T1000 (cell line): ENCODE data around the gene CDAN1.

ENCODE experiments used
- DNase-seq: peaks from one replicate; lab custom pipeline; 2025; ENCODE audit warnings: mixed read lengths; lab: John Stamatoyannopoulos, UW

The CDAN1 gene

DNA sequence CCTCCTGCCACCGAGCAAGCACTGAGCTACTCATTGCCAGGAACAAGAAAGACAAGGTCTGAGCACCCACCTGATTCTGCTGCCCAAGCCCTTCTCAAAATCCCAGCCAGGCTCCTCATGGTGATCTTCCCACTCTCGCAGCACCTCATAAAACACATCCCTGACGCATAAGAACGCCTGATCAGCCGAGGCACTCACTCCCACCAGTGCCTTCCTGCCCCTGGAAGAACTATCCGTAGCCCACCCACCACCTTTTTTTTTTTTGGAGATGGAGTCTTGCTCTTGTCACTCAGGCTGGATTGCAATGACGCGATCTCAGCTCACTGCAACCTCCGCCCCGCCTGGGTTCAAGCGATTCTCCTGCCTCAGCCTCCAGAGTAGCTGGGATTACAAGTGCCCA lies 3.9 kb downstream of the CDAN1 start:
- DNase-seq, result no peak

DNA sequence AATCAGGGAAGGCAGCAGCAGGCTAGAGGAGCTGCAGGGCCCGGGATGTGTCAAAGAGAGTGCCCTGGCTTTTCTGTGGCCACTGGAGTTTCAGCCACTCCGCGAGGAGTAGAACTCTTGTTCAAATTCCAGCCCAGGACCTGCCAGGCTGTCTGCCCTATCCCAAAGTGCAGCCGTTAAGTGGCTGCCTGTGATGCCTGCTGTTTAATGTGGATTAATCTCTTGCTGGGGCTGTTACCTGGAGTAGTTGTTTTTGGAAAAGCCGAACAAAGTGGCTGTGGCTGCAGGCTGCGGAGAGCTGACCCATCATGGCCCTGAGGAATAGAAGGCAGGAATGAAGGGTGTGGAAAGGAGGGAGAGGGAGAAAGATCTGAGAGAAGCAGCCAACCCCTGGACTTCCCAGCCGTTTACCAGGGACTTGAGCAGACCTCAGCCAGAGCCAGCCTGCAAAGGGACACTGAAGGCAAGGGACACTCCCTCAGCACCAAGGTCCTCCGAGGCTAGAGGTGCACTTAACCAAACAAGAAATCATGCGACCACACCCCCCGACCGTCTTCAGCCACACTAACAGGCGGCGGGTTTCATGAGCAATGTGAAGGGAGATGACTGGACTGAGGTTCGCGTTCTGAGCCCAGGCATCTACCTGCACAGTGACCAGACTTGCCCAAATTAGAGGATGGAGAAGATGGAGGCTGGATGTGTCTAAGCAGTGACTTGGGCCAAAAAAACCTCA lies 4.7 kb downstream of the CDAN1 start:
- DNase-seq, result no peak

DNA sequence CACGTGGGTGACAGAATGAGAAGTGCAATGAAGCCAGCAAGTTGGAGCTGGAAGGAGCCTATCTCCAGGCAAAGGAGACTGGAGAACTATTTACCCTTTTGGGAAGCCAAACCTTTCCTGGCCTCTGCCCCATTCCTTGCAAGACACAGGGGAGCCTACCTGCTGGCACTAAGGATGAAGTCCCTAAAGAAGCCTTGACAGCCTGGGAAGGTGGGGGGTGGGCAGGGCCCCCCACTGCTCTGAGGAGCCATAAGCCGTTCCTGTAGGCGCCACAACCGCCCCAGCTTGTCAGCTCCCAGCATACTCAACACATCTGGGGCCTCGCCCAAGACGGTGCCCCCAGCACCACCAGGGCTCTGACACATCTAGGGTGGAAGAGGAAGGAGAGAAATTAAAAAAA lies 5.5 kb downstream of the CDAN1 start:
- no peak for DNase-seq

DNA sequence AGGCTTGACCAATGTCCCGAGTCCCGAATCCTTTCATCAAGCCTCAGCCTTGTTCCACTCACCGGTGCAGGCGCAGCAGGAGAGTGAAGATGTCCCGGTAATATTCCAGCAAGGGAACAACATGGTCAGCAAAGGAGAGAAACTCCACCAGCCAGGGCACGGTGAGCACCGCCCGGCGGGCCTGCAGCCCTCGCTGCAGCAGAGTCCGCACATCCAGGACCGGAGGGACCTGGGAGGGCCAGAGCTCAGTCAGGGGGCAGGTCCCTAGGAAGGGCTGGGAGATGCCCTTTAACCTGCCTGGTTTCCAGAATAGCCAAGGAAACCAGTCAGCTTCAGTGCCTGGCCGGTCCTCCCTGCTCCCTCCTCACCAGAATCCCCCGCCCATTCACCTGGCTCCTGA lies 6.4 kb downstream of the CDAN1 start:
- no peak for DNase-seq

- DNase-seq, result no peak
Measured at GRCh38 chr15:42730135-42730534, 6.8 kb downstream of the CDAN1 start.

GRCh38 chr15:42729409-42729808 lies 7.5 kb downstream of the CDAN1 start:
- no peak for DNase-seq

GRCh38 chr15:42728972-42729371 lies 8.0 kb downstream of the CDAN1 start:
- DNase-seq, result no peak

- DNase-seq, result no peak
Measured at GRCh38 chr15:42728560-42728959, 8.4 kb downstream of the CDAN1 start.

DNA sequence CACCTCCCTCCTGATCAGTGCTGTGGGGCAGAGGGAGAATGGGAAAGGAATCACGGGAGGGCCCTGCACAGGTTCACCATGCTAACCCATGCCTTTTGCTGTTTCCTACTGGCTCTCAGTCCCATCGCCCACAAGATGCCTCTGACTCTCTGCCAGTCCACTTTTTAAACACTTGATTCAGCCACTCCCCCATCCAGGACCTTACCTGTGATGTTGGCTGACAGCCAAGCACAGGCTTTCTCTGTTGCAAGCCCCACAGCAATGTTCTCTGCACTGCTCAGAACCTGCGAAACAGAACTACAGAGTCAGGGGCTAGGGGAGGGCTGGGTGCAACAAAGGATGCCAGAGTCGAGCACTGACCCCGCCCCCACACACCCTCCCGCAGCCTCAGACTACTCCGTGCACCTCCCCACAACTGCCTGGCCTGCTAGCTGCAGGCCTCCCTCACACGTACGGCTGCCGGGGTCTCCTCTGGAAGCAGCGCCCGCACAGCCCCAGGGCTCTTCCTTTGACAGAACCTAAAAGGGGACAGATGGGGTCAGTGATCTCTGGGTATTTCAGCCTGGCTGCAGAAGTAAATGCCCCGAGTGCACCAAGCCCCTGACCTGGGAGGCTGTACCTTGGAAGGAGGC lies 9.1 kb downstream of the CDAN1 start:
- no peak for DNase-seq

- DNase-seq, result no peak
Measured at GRCh38 chr15:42726114-42726513, 10.8 kb downstream of the CDAN1 start.

- no peak for DNase-seq
Measured at GRCh38 chr15:42725331-42725903, 11.5 kb downstream of the CDAN1 start.

- DNase-seq, result no peak
Measured at GRCh38 chr15:42724276-42724675, 12.7 kb downstream of the CDAN1 start.

DNA sequence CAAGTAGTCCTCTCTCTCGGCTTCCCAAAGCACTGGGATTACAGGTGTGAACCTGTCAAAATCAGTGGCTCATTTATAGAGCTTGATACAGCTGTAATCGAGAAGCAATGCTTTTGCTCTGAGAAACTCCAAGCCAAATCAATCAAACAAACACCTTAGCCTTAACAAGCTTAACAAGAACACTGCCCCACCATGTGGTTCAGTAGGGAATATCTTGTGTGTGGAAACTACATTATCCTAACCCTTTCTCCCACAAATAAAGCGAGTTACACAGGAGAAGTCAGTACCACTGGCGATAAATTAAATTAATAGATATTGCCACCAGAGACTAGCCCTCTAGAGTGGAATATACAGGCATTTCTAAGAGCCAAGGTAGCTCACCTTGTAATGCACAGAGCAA lies 13.9 kb downstream of the CDAN1 start:
- no peak for DNase-seq

DNA sequence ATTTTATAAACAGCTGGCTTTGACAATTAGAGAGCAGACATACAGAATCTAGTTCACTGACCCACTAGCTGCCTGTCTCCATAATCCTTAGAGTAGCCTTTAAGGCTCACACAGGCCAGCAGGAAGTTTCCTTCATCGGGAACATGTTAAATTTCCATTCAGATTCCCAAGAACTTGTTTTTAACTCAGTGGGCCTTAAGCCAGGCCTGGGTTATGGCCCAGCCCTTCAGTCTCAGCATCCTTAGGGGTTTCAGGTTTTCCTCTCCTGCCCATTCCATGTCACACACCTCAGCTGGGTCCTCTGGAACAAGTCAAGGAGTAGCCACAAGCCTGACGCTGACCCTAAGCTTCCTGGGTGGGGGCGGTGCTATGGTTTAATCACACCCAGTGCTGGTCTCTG lies 15.0 kb downstream of the CDAN1 start:
- no peak for DNase-seq

- DNase-seq, result no peak
Measured at GRCh38 chr15:42721016-42721415, 15.9 kb downstream of the CDAN1 start.

GRCh38 chr15:42720071-42720470 lies 16.9 kb downstream of the CDAN1 start:
- DNase-seq, result no peak

DNA sequence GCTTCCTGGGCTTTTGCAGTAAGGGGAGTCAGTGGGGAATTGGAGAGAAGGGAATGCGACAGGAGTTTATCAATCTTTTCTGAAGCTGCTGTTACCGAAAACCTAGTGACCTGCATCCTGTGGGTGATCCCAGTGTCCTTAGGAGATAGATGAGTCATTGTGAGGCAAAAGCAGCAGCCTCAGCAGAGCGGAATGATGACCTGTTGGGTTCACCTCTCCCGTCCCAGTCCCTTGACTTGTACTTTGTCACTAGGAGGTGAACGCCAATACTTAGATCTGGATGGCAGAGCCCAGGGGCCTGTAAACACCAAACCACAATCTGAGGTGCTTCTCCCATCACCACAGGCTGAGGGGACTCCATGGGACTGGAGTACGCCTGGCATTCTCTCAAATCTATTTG lies 17.9 kb downstream of the CDAN1 start:
- DNase-seq, result no peak

DNA sequence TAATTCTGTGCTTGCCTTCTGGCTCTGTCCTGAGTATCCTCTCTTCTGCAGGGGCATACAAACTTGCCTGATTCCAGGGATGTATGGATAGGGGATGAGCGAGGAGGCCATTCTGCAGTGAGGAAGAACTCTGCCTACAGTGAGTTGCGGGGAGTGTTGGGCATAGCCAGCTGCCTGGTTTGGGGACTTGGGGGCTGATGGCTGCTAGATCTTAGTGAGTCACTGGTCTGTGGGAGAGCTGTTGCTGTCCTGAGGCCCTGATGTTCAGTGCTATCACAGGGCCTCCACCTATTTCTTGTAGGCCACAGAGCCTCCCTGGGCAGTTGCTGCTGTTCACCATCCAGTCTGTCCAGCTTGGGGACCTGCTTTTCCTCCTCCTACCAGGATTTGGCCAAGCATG lies 20.3 kb downstream of the CDAN1 start:
- DNase-seq, result no peak

DNA sequence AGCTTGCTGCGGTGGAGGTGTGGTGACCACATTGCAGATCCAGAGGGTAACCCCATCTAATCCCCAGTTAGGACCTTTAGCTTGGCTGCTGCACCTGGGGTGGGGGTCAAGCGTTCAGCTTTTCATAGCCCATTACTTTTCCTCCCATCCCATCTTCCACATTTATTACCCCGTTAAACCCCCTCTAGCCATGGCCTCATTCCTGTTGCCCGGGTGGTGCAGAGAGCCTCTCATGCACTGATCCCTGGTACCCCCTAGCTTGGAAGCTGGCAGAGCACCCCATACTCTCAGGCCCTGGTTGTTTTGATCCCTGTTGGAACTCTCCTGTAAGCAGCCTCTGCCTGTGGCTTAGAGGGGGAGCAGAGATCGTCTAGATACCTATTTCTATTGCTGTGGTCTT lies 20.8 kb downstream of the CDAN1 start:
- DNase-seq, result no peak

DNA sequence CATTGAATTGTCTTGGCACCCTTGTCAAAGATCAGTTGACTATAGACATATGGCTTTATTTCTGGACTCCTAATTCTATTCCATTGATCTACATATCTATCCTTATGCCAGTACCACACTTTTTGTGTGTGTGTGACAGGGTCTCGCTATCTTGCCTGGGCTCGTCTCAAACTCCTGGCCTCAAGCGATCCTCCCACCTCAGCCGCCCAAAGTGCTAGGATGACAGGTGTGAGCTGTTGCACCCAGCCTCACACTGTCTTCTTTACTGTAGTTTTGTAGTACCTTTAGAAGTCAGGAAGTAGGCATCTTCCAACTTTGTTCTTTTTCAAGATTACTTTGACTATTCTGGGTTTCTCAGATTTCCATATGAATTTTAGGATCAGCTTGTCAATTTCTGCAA lies 24.3 kb downstream of the CDAN1 start:
- DNase-seq, result no peak

GRCh38 chr15:42711746-42712145 lies 25.2 kb downstream of the CDAN1 start:
- DNase-seq, result no peak

- no peak for DNase-seq
Measured at GRCh38 chr15:42710662-42711061, 26.3 kb downstream of the CDAN1 start.

DNA sequence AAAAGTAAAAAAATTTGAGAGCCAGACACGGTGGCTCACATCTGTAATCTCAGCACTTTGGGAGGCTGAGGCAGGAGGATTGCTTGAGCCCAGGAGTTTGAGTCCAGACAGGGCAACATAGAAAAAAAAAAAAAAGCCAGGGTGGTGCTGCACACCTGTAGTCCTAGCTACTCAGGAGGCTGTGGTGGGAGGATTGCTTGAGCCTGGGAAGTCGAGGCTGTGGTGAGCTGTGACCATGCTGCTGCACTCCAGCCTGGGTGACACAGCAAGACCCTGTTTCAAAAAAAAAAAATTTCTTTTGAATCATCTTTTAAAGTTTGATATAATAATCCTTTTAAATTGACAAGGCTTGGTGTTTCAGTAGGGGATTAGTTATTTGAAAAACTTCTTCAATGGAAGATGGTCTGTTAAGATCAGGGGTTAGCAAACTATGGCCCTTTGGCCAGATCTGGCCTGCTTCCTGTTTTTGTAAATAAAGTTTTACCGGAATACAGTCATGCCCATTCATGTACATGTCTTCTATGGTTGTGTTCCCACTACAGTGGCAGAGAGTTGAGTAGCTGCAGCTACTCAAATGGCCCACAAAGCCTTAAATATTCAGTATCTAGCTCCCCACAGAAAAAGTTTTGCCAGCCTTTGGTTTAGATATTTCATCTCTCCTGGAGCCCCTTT lies 28.9 kb downstream of the CDAN1 start:
- DNase-seq, result no peak
